GM12891 (cell line): ENCODE data around the gene ZNF511.

Experiments used
- DNase-seq: peaks from one replicate; pipeline ENCODE4 v3.0.0; 2011; ENCODE audit warnings: low spot score; ENCODE audit not compliant: insufficient read length
- FAIRE-seq: peaks from 2 replicates; lab custom pipeline; 2011; peaks lifted over from hg19 to GRCh38; lab: Jason Lieb, UNC
- PAX5 ChIP-seq: IDR thresholded peaks from 2 replicates; pipeline ENCODE4 v1.6.1; 2011; ENCODE audit warnings: low read length, moderate library complexity, mild to moderate bottlenecking; ENCODE audit not compliant: insufficient read depth, severe bottlenecking
- POLR2A ChIP-seq: IDR thresholded peaks from 2 replicates; pipeline ENCODE4 v1.6.1; 2011; ENCODE audit warnings: low read depth, low read length, control low read depth
- POLR2AphosphoS5 ChIP-seq: IDR thresholded peaks from 2 replicates; pipeline ENCODE4 v1.6.1; 2011; ENCODE audit warnings: low read depth, low read length, control low read depth
- POU2F2 ChIP-seq: IDR thresholded peaks from 2 replicates; pipeline ENCODE4 v1.6.1; 2011; ENCODE audit warnings: low read depth, mild to moderate bottlenecking, control low read depth, low read length, moderate library complexity
- SPI1 ChIP-seq: IDR thresholded peaks from 2 replicates; pipeline ENCODE4 v1.6.1; 2011; ENCODE audit warnings: low read depth, low read length, control low read depth
- TAF1 ChIP-seq: IDR thresholded peaks from 2 replicates; pipeline ENCODE4 v1.6.1; 2011; ENCODE audit warnings: low read depth, low read length, control low read depth

The ZNF511 gene

GRCh38 chr10:133303206-133303605 lies 5.5 kb upstream of the ZNF511 start:
- no peak for FAIRE-seq
- no peak for DNase-seq

GRCh38 chr10:133306097-133306476 lies 2.6 kb upstream of the ZNF511 start:
- no peak for DNase-seq
- no peak for FAIRE-seq
- no peak for TF ChIP-seq SPI1
- no peak for TF ChIP-seq POLR2AphosphoS5
- no peak for TF ChIP-seq POU2F2
- TF ChIP-seq POLR2A: no peak
- TF ChIP-seq PAX5: no peak
- TF ChIP-seq TAF1: no peak

More at GRCh38 chr10:133303206-133303605, 5.5 kb upstream of the ZNF511 start:
- TF ChIP-seq POU2F2 (no peak), POLR2A (no peak), SPI1 (no peak), PAX5 (no peak), POLR2AphosphoS5 (no peak), TAF1 (no peak)

- DNase-seq: no peak
- no peak for FAIRE-seq
- TF ChIP-seq POLR2AphosphoS5: no peak
- no peak for TF ChIP-seq PAX5
- no peak for TF ChIP-seq POU2F2
- no peak for TF ChIP-seq POLR2A
- TF ChIP-seq SPI1: no peak
- TF ChIP-seq TAF1: no peak
Measured at GRCh38 chr10:133306941-133307379, 1.8 kb upstream of the ZNF511 start.

- peak; percentile 98 for FAIRE-seq
Measured at GRCh38 chr10:133307776-133308420, 816 bp upstream of the ZNF511 start.

GRCh38 chr10:133309100-133309719 lies 496 bp downstream of the ZNF511 start:
- FAIRE-seq: no peak
- TF ChIP-seq SPI1: no peak
- DNase-seq: peak; percentile 96

More at GRCh38 chr10:133307776-133308420, 816 bp upstream of the ZNF511 start:
- TF ChIP-seq POLR2A (no peak), TAF1 (no peak), POU2F2 (no peak), PAX5 (no peak), SPI1 (no peak), POLR2AphosphoS5 (no peak)
- no peak for DNase-seq

GRCh38 chr10:133309720-133310398 lies 1.1 kb downstream of the ZNF511 start:
- DNase-seq (no peak), FAIRE-seq (no peak)
- TF ChIP-seq POLR2AphosphoS5: no peak
- TF ChIP-seq SPI1: no peak
- no peak for TF ChIP-seq TAF1
- no peak for TF ChIP-seq PAX5
- TF ChIP-seq POU2F2: no peak
- TF ChIP-seq POLR2A: no peak

GRCh38 chr10:133310399-133310755 lies 1.7 kb downstream of the ZNF511 start:
- DNase-seq: no peak
- TF ChIP-seq POLR2AphosphoS5: no peak
- no peak for TF ChIP-seq SPI1
- TF ChIP-seq POU2F2: no peak
- no peak for TF ChIP-seq TAF1
- no peak for TF ChIP-seq PAX5
- no peak for TF ChIP-seq POLR2A
- FAIRE-seq: no peak

GRCh38 chr10:133310789-133311188 lies 2.1 kb downstream of the ZNF511 start:
- FAIRE-seq: no peak
- no peak for DNase-seq

GRCh38 chr10:133311570-133311969 lies 2.9 kb downstream of the ZNF511 start:
- no peak for FAIRE-seq
- no peak for DNase-seq
- TF ChIP-seq SPI1 (no peak), POLR2A (no peak), PAX5 (no peak), TAF1 (no peak), POU2F2 (no peak), POLR2AphosphoS5 (no peak)

More at GRCh38 chr10:133310789-133311188, 2.1 kb downstream of the ZNF511 start:
- TF ChIP-seq TAF1 (no peak), POLR2A (no peak), POU2F2 (no peak), SPI1 (no peak), PAX5 (no peak), POLR2AphosphoS5 (no peak)
